H54 (cell line): ENCODE data around the gene PSMF1.
"Not testable (repeated sequence)": the region's sequence is repeated elsewhere in the genome, so short reads cannot be mapped to it uniquely, and the experiment has no call there.

Experiments
- DNase-seq: peaks from one replicate; pipeline ENCODE4 v3.0.0; 2011; ENCODE audit warnings: low spot score, mixed read lengths; ENCODE audit not compliant: insufficient read length
- FAIRE-seq: peaks from 3 replicates; lab custom pipeline; 2011; peaks lifted over from hg19 to GRCh38; lab: Jason Lieb, UNC
- POLR2A ChIP-seq: IDR thresholded peaks from 2 replicates; pipeline ENCODE4 v1.6.1; 2011; ENCODE audit warnings: low read depth, mild to moderate bottlenecking, low read length

PSMF1 gene

GRCh38 chr20:1131354-1131753, 13.0 kb downstream of the PSMF1 start:
- no peak for DNase-seq
- TF ChIP-seq POLR2A: no peak
- FAIRE-seq: no peak

- TF ChIP-seq POLR2A: no peak
- FAIRE-seq (no peak), DNase-seq (no peak)
These were observed 16.0 kb downstream of the PSMF1 start for GRCh38 chr20:1134355-1134754.

DNA sequence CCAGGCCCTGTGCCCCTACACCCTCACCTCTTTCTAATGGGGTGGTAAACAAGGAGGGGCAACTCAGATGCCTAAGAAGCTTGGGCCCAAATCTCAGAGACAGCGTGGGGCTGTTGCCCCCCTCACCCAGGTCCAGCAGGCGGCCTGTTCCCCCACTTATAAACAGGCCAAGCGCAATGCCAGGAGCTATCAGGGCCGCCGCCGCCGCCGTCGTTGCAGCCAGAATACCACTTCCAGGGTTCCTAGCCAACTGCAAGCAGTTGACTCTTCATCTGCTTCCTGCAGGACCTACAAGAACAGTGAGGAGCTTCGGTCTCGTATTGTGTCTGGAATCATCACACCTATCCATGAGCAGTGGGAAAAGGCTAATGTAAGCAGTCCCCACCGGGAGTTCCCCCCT, 16.4 kb downstream of the PSMF1 start:
- FAIRE-seq (no peak), DNase-seq (no peak)
- TF ChIP-seq POLR2A: no peak

DNA sequence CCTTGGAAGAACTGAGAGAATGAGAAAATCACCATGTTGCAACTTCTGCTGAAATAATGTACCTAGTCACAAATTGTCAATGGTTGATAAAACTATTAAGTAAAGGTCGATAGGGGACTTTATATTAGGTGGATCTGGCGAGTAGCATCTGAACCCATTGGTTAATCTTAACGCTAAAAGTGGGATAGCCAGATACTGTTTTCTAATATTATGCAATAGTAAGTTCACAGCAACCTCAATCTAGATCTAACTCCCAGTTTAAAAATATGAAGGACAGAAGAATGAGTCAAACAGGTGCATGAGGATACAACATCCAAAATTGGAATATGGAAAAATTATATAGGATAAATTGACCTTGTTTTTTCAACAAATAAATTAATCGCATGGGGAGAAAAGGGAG, 18.8 kb downstream of the PSMF1 start:
- FAIRE-seq: no peak
- no peak for TF ChIP-seq POLR2A
- DNase-seq: no peak

DNA sequence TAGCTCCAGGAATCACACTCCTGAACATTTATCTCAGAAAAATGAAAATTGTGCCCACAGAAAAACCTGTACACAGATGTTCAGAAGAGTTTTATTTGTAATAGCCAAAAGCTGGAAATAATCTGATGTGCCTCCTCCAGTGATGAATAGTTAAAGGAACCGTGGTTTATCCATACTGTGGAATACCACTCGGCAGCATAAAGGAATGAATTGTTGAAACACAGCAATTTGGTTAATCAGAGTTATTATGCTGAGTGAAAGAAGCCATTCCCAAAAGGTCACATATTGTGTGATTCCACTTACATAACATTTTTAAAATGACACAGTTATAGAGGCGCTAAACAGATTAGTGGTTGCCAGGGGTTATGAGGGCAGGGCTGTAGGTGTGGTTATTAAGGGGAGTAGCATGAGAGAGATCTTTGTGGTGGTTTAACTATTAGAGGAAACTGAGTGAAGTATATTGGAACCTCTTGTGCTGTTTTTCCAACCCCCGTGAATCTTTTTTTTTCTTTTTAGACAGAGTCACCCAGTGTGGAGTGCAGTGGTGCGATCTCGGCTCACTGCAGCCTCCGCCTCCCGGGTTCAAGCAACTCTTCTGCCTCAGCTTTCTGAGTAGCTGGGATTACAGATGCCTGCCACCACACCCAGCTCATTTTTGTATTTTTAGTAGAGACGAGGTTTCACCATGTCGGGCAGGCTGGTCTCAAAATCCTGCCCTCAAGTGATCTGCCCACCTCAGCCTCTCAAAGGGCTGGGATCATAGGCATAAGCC, 26.2 kb downstream of the PSMF1 start:
- FAIRE-seq (no peak), DNase-seq (no peak)
- TF ChIP-seq POLR2A: no peak

DNA sequence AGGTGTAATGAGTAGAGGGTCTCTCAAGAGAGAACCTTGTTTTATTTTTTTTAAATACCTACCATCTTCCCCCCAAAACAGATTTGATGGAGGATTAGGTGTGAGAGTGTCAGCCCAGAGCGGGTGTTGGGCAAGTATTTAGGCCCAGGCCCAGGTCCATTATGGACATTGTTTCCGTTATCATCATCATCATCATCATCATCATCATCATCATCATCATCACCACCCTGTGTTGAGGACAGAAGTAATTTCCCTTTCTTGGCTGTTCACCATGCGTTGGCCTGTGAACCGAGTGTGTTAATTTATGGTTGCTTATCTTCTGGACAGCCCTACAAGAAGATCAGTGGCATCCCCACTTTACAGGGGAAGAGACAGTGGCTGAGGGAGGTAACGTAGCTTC, 28.6 kb downstream of the PSMF1 start:
- FAIRE-seq (no peak), DNase-seq (no peak)
- TF ChIP-seq POLR2A: no peak

DNA sequence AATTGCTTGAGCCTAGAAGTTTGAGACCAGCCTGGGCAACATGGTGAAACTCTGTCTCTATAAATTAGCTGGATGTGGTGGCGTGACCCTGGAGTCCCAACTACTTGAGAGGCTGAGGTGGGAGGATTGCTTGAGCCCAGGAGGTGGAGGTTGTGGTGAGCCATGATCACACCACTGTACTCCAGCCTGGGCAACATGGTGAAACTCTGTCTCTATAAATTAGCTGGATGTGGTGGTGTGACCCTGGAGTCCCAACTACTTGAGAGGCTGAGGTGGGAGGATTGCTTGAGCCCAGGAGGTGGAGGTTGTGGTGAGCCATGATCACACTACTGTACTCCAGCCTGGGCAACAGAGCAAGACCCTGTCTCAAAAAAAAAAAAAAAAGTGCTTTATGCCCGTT, 31.4 kb downstream of the PSMF1 start:
- not testable (repeated sequence) for DNase-seq, FAIRE-seq

- TF ChIP-seq POLR2A: no peak
- no peak for FAIRE-seq
- DNase-seq: no peak
These were observed 31.8 kb downstream of the PSMF1 start for GRCh38 chr20:1150218-1150617.

GRCh38 chr20:1150968-1151367, 32.6 kb downstream of the PSMF1 start:
- FAIRE-seq (no peak), DNase-seq (no peak)
- no peak for TF ChIP-seq POLR2A

- DNase-seq: no peak
- FAIRE-seq: no peak
- no peak for TF ChIP-seq POLR2A
These were observed 35.8 kb downstream of the PSMF1 start for GRCh38 chr20:1154226-1154625.

DNA sequence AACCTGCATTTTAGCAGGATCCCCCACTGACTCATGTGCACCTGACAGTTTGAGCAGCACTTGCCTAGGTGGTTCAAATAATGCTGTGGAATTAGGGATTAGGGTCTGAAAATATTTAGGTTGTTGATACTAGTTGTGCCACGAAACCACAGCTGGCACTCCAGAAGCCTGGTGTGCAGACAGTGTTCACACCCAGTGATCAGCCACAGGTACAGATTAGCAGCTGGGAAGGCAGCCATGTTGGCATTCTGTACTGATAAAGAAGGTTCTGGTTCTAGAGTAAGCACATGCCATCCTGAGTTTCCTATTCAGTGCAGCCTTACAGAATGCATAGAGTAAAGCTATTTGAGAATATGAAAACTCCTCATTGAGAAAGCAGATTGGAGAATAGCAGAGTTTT, 36.3 kb downstream of the PSMF1 start:
- DNase-seq: no peak
- no peak for FAIRE-seq
- TF ChIP-seq POLR2A: no peak

GRCh38 chr20:1155342-1155741, 36.9 kb downstream of the PSMF1 start:
- DNase-seq (no peak), FAIRE-seq (no peak)
- no peak for TF ChIP-seq POLR2A

DNA sequence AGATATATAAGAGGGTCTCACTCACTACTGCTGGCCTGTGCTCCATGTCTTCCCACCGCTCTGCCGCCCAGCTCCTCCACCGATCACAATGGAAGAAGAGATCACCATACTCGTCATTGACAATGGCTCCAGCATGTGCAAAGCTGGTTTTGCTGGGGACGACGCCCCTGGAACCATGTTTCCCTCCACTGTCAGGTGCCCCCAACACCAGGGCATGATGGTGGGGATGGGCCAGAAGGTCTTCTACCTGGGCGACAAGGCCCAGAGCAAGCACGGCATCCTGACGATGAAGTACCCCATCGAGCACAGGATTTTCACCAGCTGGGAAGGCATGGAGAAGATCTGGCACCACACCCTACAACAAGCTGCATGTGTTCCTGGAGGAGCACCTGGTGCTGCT, 42.1 kb downstream of the PSMF1 start:
- no peak for FAIRE-seq
- DNase-seq: no peak
- TF ChIP-seq POLR2A: no peak

DNA sequence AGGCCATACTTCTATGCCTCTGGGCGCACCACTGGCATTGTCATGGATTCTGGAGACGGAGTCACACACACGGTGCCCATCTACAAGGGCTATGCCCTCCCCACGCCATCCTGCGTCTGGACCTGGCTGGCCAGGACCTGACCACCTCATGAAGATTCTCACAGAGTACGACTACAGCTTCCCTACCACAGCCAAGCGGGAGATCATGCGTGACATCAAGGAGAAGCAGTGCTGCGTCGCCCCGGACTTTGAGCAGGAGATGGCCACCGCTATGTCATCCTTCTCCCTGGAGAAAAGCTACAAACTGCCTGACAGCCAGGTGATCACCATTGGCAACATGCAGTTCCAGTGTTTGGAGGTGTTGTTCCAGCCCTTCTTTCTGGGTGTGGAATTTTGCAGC, 42.6 kb downstream of the PSMF1 start:
- no peak for DNase-seq
- no peak for TF ChIP-seq POLR2A
- no peak for FAIRE-seq

- DNase-seq (no peak), FAIRE-seq (no peak)
- TF ChIP-seq POLR2A: no peak
These were observed 44.7 kb downstream of the PSMF1 start for GRCh38 chr20:1163105-1163504.

DNA sequence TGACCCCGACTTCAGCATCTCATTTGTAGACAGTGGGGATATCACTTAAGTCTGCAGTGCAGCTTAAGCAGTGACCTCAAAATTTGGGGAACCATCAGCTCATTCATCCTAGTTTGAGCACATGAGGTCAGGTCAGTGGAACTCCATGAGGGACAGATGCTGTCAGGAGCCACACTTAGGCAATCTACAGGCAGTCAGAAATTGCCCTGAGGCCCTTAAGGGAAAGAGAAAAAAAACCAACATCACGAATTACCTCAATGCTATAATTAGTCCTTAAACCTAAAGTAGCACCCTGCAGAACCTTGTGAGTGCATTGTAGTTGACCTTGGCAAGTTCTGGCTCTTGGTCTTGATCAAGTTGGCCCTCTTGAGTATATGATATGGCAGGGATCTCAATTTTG, 45.3 kb downstream of the PSMF1 start:
- TF ChIP-seq POLR2A: no peak
- no peak for DNase-seq
- FAIRE-seq: no peak
